Measurements from ENCODE around the gene MYO1D. TPM values are rescaled to one million over a fixed set of nuclear protein-coding genes. Genes with fewer than 3 reads are reported as not detected.

The MYO1D gene
- total RNA-seq, 4 donors from 2014 or later = 60.4 to 89.0 (median 82.5) TPM

DNA sequence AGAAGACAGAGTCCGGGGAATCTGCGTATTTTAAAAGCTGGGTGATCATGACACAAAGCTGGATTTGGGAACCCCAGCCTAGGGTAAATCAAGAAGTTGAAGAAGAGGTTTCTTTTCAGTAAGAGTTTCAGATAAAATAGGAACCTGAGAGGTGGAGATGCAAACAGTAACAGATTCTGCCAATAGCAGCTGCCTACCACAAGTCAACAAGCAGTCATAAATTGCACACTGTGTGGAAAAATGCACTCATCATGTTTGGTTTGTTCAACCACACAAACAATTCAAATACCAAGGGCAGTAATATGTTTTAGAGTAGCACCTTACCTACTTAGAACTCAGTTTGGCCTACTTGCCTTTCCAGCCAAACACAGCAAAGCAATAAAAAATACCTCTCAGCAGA, 14.0 kb downstream of the MYO1D start:
- WGBS, 2 donors = 94 to 95% methylated on average over 2 of the region's 2 CpGs
- DNase-seq (ENCODE audit: low spot score in 2 of 2) = no peak
- H3K4me3 ChIP-seq (ENCODE audit: low read depth, poor library complexity, severe bottlenecking) = no peak overlapping the region
- intact Hi-C loops (cut with DNase I; ENCODE audit: low total_unique reads) = no loop called here
- TF ChIP-seq POLR2A (IDR thresholded peaks at IDR 0.05) (no peak), CTCF (IDR thresholded peaks at IDR 0.05) (no peak)

DNA sequence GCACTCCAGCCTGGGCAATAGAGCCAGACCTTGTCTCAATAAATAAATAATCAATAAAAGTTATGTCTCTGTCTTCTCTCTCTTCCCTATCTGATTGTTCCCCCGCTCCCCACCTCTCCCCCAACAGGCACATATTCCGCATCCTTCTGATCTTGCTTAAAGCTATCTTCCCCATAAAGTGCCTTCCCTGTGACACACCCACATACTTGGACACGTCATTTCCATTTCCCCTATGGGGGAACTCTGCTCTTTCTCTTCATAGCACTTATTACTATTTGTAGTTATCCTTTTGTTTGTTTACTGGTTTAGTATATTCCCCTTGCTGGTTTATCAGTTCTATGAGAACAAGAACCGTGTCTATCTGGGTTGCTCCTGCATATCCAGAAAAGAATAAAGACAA, 14.9 kb downstream of the MYO1D start:
- no peak for DNase-seq (ENCODE audit: low spot score in 2 of 2)
- WGBS, 2 donors = 86 to 89% methylated on average over 4 of the region's 4 CpGs
- H3K4me3 ChIP-seq (ENCODE audit: low read depth, poor library complexity, severe bottlenecking) = no peak overlapping the region
- TF ChIP-seq CTCF (IDR thresholded peaks at IDR 0.05) (no peak), POLR2A (IDR thresholded peaks at IDR 0.05) (no peak)
- intact Hi-C loops (cut with DNase I; ENCODE audit: low total_unique reads) = no loop called here

GRCh38 chr17:32859857-32860525, 16.9 kb downstream of the MYO1D start:
- WGBS, 2 donors = 83 to 87% methylated on average over 2 of the region's 2 CpGs
- TF ChIP-seq POLR2A (IDR thresholded peaks at IDR 0.05) (no peak), CTCF (IDR thresholded peaks at IDR 0.05) (no peak)
- H3K4me3 ChIP-seq (ENCODE audit: low read depth, poor library complexity, severe bottlenecking) = no peak overlapping the region
- intact Hi-C loops (cut with DNase I; ENCODE audit: low total_unique reads) = no loop called here
- DNase-seq (ENCODE audit: low spot score in 2 of 2) = no peak

GRCh38 chr17:32855620-32856019, 21.3 kb downstream of the MYO1D start:
- WGBS, 2 donors = 89 to 97% methylated on average over 3 of the region's 3 CpGs
- intact Hi-C loops (cut with DNase I; ENCODE audit: low total_unique reads) = no loop called here
- DNase-seq (ENCODE audit: low spot score in 2 of 2) = no peak
- TF ChIP-seq POLR2A (IDR thresholded peaks at IDR 0.05) (no peak), CTCF (IDR thresholded peaks at IDR 0.05) (no peak)
- no peak overlapping the region for H3K4me3 ChIP-seq (ENCODE audit: low read depth, poor library complexity, severe bottlenecking)

DNA sequence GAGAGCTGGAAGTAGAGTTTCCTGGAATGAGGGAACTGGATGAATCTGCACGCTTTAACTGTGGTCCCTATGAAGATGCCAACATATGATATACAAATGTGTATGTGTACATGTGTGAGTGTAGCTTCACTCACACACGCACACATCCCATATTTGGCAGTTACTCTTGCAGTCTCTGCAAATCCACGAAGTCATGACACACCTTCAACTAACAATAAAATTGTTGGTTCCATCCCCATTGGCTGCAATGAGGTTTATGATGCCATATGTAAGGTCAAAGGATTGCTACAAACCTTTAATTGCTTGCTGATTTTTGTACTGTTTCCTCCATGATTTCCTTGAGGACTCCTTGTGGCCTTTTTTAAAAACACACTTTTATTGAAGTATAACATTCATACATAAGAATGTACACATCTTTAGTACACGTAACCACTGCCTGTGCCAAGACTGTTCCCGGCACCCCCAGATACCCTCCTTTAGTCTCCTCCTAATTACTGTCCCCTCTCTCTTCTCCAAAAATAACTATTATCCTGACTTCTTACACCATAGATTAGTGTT, 22.0 kb downstream of the MYO1D start:
- TF ChIP-seq CTCF (IDR thresholded peaks at IDR 0.05) (no peak), POLR2A (IDR thresholded peaks at IDR 0.05) (no peak)
- intact Hi-C loops (cut with DNase I; ENCODE audit: low total_unique reads) = no loop called here
- DNase-seq (ENCODE audit: low spot score in 2 of 2) = no peak
- no peak overlapping the region for H3K4me3 ChIP-seq (ENCODE audit: low read depth, poor library complexity, severe bottlenecking)
- 75 to 77% methylated on average over 5 of the region's 5 CpGs for WGBS, 2 donors

DNA sequence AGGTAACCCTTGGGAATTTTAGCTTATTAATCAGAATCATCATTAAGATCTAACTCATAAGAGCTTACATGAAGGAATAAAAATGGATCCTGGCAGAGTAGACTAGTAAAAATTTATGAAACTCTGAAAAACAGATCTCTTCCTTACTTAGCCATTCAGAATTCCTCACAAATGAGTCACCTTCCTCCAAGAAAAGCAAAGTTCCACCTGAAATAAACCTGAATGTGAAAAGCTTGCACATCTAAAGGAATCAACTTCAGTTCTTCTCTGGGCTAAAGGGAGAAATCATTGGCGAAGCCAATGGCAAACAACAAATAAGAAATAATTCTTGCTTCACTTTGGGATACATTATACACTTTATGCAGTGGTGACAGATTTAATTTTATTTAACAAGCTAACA, 22.7 kb downstream of the MYO1D start:
- no peak for DNase-seq (ENCODE audit: low spot score in 2 of 2)
- WGBS, 2 donors = 98 to 100% methylated on average over 1 of the region's 1 CpG
- no peak overlapping the region for H3K4me3 ChIP-seq (ENCODE audit: low read depth, poor library complexity, severe bottlenecking)
- intact Hi-C loops (cut with DNase I; ENCODE audit: low total_unique reads) = no loop called here
- TF ChIP-seq POLR2A (IDR thresholded peaks at IDR 0.05) = no peak
- no peak for TF ChIP-seq CTCF (IDR thresholded peaks at IDR 0.05)
